HG02970 (cell line): ENCODE data around the gene PALLD.

Experiments
- ATAC-seq: cut with Tn5 transposase; IDR thresholded peaks from one replicate; pipeline ENCODE4 v1.9.1; 2021; ENCODE audit warnings: mild to moderate bottlenecking, moderate library complexity, moderate number of reproducible peaks; ENCODE audit not compliant: unreplicated experiment, low FRiP score

PALLD gene

DNA sequence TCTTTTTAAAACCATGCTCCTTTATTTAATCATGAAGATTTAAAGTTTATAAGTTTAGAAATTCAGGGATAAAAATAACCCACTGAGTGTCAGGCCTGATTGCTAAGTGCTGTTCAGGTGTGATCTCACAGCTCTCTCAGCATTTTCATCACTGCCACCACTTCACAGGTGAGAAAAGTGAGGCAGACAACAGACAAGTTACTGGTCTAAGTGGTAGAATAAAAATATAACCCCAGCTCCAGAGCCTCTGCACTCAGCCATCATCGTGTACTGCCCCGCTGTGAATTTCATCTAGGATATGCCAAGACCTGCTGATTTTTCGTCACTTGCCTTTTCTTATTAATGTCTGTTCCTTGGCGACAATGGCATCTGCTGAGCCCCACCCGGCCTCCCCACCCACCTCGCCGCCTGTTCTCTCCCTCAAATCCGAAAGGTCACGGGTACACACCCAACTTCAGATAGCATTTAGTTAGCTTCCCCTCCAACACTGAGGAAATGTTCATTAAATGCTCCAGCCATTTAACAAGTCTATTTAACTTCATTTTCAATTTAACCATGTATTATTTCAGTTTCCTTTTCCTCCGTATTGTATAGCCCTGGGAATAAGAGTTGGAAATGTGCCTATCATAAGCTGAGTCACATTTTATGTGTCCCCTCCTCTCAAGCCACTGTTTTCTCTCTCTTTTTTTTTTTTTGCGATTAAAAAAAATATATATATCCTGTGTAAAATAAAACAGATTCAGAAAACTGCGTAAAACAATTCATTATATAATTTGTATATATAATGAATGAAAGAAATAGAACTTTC, 276.7 kb downstream of the PALLD start:
- no peak for ATAC-seq

DNA sequence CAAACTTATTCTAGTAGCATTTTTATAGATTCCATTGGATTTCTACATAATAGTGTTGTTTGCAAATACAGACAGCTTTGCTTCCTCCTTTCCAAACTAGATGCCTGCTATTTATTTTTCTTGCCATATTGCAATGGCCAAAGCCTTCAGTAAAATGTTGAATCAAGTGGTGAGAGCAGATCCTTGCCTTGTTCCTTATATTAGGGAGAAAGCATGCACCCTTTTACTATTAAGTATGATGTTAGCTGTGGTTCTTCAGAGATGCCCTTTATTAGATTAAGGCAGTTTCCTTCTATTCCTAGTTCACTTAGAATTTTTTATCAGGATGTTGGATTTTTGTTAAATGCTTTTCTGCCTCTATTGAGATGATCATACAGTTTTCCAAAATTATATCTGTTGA, 279.5 kb downstream of the PALLD start:
- ATAC-seq, result no peak

- no peak for ATAC-seq
Measured at GRCh38 chr4:168777277-168777965, 280.6 kb downstream of the PALLD start.

DNA sequence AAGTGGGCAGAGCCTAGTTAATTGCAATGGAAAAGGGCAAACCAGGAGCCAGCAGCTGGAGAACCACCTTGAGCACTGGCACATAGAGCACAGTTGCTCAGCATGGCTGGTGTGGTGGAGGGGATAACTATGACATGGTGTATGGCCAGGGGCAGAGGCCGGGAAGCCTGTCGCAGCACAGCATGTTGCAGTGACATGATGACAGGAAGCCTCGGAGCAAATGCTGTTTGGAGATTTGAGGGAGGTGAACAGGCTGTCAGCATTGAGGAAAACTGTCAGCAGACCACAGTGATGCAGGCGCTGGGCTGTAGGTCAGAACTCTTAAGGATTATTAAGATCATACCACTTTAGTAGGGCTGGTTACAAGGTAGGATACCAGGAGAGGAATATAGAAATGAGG, 284.5 kb downstream of the PALLD start:
- ATAC-seq, result no peak

GRCh38 chr4:168781926-168782325, 285.1 kb downstream of the PALLD start:
- no peak for ATAC-seq

- ATAC-seq, result no peak
Measured at GRCh38 chr4:168782439-168782838, 285.6 kb downstream of the PALLD start.

GRCh38 chr4:168784786-168785461, 288.1 kb downstream of the PALLD start:
- no peak for ATAC-seq

GRCh38 chr4:168787334-168787733, 290.5 kb downstream of the PALLD start:
- ATAC-seq, result no peak

DNA sequence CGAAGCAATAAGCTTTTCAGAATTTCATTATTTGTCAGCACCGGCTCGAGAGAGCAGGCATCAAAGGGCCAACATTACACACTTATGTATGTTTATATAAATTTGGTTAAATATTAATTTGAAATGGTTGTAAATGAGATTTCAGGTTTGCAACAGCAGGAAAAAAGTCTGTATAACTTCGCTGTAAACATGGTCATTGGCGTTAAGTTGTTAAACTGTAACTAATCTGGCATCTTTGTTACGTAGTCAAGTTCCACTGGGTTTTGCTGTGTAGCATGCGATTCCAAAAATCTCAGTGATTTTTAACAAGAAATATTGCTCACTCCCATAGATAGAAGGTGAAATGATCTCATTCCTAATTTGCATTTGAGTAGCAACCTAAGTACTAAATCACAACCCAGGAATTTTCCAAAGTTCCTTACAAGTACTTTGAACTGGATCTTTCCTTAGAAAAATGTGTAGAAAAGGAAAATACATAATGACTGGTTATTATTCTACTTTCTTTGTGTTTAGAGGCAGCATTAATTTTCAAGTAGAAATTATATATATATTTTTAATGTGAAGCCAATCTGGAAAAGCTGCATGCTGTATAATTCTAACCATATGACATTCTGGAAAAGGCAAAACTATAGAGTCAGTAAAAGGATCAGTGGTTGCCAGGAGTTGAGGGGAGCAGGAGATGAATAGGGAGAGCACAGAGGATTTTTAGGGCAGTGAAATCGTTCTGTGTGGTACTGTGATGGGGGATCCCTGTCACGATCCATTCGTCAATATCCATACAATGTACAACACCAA, 291.1 kb downstream of the PALLD start:
- no peak for ATAC-seq

DNA sequence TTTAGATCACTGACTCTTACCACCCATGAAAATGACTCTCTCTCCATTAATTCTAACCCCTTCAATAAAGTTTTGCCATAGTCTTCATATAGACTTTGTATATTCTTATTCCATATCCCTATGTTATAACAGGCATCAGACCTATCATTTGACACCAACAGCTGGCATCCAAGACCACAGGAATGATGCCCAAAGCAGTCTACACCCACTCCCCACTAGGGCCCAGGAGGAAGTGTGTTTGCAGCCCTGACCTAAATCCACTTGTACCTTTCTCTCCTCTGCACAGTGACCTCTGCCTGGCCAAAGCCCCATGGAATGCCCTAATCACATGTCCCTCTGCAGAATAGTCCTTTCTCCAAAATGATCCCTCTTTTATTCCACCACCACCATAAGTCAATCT, 294.0 kb downstream of the PALLD start:
- ATAC-seq, result no peak

DNA sequence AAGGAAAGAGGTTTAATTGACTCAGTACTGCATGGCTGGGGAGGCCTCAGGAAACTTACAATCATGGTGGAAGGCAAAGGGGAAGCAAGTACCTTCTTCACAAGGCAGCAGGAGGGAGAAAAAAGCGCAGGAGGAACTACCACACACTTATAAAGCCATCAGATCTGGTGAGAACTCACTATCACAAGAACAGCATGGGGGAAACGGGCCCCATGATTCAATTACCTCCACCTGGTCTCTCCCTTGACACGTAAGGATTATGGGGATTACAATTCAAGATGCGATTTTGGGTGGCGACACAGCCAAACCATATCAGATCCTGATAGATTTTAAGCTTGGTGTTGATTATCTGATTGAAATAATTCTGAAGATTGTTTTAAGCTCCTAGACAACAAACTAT, 294.5 kb downstream of the PALLD start:
- no peak for ATAC-seq

DNA sequence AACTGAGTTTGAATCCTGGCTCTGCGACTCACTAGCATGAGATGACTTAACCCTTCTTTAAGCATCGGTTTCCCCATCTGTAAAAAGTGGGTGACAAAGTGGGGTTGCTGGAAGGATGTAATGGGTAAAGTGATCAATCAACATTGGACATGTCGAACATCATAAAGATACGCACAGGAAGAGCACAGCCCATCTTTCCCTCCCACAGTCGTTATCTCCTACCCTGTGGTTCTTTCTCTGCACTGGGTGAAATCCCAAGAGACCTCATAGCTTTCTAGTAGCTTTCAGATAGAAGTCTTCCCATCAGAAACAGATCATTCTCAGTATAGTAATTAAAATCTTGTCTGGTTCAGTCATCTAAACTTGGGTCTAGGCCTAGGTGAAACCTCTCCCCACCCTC, 296.7 kb downstream of the PALLD start:
- no peak for ATAC-seq

- no peak for ATAC-seq
Measured at GRCh38 chr4:168794092-168794707, 297.3 kb downstream of the PALLD start.

- ATAC-seq, result no peak
Measured at GRCh38 chr4:168794881-168795280, 298.0 kb downstream of the PALLD start.

DNA sequence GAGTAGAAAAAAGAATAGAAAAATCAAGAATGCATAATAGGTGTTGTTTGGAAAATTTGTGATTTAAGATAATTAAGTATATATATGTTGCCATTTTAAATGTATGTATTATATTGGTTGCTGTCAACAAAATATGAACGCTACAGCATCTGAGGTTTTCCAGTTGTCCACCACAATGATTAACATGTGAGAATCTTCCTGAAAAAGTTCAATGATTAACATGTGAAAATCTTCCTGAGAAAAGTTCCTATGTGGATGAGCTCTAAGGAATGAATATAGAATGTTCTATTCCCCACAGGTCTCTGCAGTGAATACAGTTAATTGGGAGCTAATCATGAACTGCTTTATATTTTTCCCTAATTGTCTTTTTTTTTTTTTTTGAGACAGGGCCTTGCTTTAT, 298.5 kb downstream of the PALLD start:
- no peak for ATAC-seq

DNA sequence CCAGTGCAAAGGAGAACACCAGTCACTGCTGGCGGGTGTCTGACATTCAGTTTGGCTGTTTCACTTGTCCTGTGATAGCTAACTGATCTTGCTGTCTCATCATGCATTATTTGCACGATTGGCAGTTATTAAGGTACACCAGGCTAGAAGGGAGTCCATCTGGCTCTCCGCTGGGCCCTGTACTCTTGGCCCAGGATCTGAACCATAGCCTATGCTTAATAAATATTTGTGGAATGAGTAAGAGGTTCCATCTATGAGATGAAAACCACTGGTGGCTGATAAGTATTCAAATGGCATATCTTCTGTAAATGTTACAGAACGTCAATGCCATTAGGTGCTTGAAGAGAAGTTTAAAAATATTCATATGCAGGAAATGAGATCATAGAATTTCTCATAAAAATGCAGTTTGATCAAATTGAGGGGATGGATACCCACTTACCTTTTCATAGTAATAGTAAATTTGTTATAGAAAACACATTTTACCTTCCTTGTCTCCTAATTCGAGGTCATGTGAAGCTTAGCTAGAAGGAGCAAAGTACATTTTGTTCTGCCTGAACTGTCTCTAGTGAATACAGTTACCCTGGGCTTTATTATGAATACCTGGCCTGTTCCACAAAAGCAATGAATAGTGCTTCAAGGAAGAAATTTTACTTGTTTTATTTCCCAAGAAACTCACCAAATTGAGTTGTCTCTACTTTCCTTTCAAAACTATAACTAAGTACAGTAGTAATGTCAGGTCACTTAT, 299.7 kb downstream of the PALLD start:
- no peak for ATAC-seq

GRCh38 chr4:168797194-168797593, 300.3 kb downstream of the PALLD start:
- no peak for ATAC-seq

GRCh38 chr4:168797738-168798375, 301.0 kb downstream of the PALLD start:
- ATAC-seq, result no peak

DNA sequence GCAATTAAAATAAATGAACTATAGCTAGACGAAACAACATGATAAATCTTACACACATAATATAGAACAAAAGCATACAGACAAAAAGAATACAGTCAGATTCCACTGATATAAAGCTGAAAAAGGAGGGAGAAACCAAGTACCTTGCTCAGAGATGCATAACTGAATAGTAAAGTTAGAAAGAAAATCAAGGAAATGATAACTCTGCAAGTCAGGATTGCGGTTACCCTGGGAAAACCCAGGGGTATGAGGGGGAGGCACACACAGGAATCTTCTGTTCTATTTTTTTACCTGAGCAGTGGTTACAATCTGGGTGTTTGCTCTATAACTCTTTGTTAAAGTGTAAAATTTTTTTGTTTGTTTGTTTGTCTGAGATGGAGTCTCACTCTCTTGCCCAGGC, 304.1 kb downstream of the PALLD start:
- no peak for ATAC-seq
